NOMO-1 treated with dmso at 0.1 percent for 144 hours (cell line): Measurements from ENCODE around the gene AASDH.
A peak's percentile ranks its signal among the peaks of the same experiment; 100 is the strongest.

Experiments
- DNase-seq: peaks from one replicate; lab custom pipeline; 2025; ENCODE audit not compliant: unreplicated experiment; lab: John Stamatoyannopoulos, UW

The AASDH gene

DNA sequence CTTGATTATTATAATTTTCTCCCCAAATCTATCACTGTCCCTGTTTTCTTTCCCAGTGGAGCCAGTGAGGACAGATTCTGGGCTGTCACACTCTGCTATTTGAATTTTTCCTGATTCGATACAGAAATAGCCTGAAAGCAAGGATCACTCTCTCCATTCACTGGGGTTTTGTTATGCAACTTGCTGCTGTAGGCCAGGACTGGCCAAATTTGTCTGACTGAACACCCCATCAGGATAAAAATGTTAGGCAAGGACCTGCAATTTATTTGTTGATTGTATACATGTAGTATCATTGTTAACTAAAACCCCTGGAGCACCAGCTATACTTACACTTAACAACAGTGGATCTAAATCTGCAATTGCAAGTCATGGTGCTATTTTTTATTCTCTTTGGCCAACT is 68.7 kb downstream of the AASDH start:
- DNase-seq = no peak

DNA sequence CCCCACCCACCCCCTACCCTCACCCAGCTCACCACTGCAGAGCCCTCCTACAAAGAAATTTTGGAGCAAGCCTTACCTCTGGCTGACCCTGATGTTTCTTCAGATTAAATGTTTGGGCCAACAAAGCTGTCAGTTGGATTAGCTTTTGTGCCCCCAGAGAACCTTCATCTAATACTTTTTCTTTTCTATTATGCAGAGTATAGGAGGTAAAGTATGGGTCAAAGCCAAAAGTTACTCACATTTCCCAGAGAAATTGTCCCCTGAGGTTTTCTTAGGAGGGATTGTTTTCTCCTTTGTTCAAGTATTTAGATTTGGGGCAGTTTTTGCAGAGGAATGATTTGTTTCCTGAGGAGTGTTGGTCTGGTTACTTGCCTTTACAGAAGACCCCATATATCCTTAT is 69.5 kb downstream of the AASDH start:
- no peak for DNase-seq

DNA sequence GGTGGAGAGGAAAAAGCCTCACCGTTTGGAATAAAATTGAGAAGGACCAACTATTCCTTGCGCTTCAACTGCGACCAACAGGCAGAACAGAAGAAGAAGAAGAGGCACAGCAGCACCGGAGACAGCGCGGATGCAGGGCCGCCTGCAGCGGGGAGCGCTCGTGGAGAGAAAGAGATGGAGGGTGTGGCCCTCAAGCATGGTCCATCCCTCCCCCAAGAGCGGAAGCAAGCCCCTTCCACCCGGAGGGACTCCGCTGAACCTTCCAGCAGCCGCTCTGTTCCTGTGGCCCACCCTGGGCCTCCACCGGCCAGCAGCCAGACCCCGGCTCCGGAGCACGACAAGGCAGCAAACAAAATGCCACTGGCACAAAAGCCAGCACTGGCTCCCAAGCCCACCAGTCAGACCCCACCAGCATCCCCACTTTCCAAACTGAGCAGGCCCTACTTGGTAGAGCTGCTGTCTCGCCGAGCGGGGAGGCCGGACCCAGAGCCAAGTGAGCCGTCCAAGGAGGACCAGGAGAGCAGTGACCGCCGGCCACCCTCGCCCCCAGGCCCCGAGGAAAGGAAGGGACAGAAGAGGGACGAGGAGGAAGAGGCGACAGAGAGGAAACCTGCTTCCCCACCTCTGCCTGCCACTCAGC is 71.2 kb downstream of the AASDH start:
- no peak for DNase-seq

- DNase-seq = no peak
Measured at GRCh38 chr4:56315543-56315942, 71.7 kb downstream of the AASDH start.

DNA sequence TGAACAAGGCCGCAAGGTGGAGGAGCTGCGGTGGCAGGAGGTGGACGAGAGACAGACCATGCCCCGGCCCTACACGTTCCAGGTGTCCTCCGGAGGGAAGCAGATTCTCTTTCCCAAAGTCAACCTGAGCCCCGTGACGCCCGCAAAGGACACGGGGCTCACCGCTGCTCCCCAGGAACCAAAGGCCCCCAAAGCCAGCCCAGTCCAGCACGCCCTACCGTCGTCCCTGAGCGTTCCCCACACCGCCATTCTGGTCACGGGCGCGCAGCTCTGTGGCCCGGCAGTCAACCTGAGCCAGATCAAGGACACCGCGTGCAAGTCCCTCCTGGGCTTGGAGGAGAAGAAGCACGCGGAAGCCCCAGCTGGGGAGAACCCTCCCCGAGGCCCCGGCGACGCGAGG is 72.2 kb downstream of the AASDH start:
- no peak for DNase-seq

DNA sequence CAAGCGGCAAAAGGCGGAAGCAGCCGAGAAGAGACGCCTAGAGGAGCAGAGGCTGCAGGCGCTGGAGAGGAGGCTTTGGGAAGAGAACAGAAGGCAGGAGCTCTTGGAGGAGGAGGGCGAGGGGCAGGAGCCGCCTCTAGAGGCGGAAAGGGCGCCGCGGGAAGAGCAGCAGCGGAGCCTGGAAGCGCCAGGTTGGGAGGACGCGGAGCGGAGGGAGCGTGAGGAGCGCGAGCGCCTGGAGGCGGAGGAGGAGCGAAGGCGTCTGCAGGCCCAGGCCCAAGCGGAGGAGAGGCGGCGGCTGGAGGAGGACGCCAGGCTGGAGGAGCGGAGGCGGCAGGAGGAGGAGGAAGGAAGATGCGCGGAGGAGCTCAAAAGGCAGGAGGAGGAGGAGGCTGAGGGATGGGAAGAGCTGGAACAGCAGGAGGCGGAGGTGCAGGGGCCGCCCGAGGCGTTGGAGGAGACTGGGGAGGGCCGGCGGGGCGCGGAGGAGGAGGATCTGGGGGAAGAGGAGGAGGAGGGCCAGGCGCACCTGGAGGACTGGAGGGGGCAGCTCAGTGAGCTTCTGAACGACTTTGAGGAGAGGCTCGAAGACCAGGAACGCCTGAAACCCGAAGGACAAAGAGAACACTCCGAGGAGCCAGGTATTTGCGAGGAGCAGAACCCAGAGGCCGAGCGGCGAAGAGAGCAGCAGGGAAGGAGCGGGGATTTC is 72.9 kb downstream of the AASDH start:
- no peak for DNase-seq

DNA sequence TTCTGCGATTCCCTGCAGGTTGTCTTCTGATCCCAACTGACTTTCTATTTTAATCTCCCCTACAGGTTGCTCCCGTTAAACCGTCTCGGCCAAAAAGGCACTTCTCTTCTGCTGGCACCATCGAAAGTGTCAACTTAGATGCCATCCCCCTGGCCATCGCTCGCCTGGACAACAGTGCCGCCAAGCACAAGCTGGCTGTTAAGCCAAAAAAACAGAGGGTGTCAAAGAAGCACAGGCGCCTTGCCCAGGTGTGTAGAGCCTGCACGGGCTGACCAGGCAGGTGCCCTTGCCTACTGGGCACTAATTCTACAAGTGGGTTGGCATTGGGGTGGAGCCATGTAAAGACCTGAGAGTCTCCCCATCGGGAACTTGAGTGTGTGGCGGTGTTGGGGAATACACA is 74.2 kb downstream of the AASDH start:
- DNase-seq = no peak

DNA sequence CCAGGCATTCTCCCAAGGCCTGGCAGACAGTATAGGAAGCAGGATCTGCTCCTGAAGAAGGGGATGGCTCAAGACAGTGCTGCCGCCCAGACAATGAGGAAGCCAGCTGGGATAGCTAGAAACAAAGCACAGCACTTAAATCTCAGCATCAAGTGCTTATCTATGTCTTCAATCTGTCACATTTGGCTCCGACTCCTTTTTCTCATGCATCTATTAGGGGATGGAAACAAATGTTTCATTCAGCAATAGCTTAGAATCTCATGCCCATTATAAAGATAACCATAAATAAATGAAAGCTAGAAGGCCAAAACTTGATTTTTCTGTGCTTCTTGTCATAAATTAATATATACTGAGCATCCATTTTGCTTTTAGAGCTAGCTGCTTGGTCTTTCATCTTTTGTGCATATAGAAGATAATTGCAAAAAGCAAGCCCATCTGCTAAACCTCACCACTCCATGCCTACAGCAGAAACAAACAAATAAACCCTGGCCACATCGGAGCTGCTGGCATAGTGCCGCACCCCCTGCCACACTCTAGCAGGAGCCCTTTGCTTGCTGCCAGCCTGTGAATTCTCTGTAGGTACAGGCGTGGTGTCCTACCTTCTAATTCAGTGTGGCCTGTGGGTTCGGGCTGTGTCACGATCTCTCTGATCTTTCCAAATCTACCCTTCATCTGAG is 75.9 kb downstream of the AASDH start:
- DNase-seq = no peak

DNA sequence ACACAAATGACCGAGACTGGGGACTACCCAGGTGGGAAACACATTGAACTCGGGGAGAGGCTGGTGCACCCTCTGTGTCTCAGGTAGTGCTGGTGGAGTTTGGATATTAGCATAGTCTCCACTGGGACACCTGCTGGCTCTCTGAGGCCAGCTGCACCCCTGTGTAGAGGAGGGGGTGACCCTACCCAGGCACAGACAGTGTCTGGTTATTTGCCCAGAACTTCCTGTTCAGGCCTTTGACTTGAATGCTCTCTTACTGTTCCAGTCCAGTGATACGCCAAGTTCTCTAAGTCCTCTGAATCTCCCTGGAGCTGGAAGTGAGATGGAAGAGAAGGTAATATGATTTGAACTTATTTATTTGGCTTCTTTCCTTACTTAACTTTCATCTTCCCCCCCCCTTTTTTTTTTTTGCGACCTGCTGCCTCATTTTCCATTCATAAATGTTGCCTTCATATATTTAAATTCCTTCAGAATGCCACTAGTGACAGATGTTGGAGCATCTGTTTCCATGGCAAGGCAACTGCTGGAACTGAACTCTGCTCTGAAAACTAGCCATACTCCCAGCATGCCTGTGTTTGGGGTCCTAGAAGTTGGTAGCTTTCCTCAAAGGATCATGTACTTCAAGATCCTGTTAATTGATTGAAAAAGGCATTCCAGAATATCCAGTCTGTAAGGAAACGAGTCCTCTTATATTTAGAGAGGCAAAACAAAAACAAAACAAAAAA is 76.7 kb downstream of the AASDH start:
- no peak for DNase-seq

DNA sequence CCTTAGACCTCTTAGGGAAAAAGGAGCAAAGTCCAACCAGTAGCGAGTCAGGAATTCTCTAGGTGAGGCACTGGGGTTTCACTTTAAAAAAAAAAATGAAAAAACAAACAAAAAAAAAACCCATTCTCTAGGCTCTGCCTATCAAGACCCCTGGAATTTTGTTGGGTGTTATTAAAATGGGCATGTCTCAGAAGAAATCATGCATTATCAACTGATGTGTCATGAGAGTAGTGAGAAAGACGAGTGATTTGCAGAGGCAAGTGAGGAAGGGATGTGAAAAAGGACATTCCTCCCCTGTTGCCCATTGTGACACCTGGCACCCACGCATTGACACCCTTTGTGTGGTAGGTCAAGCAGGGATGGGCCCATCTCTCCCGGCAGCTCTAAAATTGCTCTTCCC is 78.9 kb downstream of the AASDH start:
- no peak for DNase-seq

DNA sequence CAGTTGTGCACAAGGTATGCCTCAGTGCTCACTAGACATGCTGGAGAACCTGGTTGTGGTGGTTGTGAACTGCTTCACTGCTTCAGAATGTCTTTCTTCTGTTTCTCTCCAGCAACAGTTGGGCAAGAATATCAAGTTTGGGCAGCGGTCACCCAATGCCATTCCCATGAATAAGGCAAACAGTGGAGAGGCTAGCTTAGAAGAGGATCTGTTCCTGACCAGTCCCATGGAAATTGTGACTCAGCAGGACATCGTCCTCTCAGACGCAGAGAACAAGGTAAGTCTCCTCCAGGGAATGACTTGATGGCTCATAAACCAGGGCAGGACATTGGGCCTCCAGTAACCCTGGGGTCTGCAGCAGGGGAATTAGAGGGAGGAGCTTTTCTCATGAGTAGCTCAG is 79.9 kb downstream of the AASDH start:
- no peak for DNase-seq

DNA sequence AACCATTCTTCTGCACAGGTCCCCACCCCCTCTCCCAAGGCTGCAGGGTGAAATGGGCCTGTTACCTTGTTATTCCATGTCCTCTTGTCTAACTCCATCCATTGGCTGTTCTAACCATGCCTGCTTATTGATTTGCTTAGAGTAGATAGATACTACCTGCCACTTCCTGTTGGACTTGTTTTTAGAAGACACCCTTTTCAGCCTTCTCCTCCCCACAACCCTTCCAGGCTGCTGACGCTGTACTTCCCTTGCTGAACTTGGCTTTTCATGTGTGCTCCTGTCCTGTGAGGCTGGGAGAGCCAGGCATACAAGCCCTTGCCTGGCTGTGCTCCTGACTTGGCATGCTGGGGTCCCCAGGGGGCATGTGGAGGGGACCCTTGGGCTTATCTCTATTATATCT is 81.9 kb downstream of the AASDH start:
- no peak for DNase-seq

DNA sequence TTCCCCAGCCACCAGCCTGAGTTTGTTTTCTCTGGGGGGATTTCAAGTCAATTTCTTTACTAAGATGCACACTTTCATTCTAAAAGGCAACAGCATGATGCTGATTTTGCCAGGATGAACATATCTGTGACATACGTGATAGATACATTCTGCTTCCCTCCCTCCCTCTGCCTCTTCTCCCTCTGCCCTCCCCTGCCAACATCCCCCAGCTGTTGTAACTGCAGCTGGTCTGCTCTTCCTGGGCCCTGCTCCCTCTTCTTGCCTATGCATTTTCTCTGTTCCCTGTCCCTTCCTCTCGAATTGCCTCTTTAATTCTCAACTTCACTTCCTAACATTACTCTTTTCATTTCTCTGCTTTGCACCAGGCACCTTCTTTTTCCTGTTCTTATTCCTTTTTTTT is 83.4 kb downstream of the AASDH start:
- no peak for DNase-seq

- no peak for DNase-seq
Measured at GRCh38 chr4:56302760-56303159, 84.5 kb downstream of the AASDH start.

DNA sequence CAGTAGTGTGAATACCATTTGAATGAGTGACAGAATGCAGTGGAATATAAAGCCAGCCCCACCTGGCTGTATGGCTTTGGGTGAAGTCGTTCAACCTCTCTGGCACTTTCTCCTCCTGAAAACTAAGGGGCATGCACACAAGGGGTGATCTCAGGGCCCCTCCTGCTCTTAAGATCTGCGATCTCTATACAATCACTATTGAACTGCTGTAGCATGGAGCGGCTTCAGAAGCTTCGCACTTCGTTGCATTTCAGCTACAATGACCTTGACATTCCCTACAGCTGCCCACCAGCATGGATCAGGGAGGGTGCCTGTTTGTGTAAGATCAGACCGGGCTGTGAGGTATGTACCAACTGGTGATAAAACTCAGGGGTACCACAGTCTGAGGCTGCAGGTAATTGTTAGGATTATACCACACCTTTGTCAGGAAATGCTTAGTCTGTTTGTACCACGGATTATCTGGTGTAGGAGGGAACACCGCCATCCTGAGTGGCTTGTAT is 85.2 kb downstream of the AASDH start:
- DNase-seq = no peak

DNA sequence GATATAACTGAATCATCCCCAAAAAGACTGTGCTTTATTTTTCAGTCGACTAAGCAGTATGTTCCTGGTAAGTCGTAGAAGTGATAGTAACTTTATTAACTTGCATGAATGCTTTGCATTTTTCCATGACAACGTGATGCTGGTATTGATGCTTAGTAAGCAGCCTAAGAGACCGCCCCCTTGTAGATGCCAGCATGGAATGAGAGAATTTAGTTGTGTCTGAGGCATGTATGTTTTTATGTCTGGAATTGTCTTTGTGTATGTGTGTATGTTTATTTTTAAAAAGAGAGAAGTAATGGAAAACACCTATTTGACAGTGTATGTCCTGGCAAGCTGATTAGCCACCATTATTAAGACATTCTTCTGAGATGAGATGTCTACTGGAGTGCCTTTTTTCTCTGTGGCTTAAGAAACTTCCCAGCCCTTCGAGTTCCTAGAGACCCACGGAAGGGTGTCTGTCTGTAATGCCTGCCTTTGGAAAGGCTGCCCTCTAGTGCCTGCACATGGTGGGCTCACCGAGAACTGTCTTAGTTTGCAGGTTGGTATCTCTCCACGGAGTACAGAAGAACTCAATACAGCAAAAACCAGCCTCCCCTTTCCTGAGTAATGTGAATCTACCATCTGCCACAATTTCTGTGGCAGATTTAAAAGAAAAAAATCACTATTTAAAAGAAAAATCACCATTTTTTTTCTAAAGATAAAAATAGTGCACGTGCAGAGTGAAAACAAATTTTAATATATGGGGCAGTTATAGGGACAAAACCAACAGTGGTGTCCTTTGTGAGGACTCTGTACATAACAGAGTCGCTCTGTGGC is 85.9 kb downstream of the AASDH start:
- peak; percentile 34 for DNase-seq

DNA sequence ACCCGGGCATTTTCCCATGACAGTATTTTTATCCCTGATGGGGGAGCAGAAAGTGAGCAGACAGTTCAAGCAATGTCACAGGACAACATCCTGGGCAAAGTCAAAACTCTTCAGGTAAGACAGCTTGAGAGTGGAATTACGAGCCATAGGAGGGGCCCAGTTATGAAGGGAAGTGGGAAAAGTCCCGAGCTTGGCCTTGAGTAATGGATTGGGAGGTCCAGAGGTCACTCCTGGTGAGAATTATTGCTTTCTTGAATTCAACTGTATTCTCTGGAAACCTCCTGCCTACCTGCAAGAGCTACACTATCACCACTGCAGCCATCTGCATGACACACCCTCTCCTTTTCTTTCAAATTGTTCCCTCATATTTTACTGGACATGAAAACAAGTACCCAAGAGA is 89.1 kb downstream of the AASDH start:
- no peak for DNase-seq

DNA sequence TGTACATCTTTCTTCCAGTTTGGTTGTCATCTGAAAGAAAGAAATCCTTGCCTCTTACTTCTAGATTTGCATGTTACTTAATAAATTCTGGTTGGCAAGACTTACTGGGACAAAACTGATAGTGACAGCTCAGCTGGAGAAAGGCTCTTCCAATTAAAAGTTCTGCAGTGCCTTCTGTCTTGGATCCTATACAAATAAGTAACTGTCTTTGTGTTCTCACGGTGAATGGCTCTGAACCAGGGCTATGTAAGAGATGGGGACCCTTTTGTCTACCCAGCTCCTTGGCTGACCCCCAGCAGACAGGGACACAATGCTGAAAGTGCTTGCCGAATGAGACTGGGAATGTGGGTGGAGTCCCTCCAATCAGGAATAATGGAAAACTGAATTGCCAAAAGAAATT is 89.5 kb downstream of the AASDH start:
- DNase-seq = no peak

GRCh38 chr4:56296526-56296925 is 90.8 kb downstream of the AASDH start:
- DNase-seq = no peak

- DNase-seq = no peak
Measured at GRCh38 chr4:56293121-56293520, 94.2 kb downstream of the AASDH start.

- DNase-seq = no peak
Measured at GRCh38 chr4:56289934-56290333, 97.4 kb downstream of the AASDH start.
